ENCODE data around the gene LYRM1. TPM values are rescaled to one million over a fixed set of nuclear protein-coding genes. Genes with fewer than 3 reads are reported as not detected.

Gene LYRM1
- total and polyA plus RNA-seq, 2 of the 4 experiments (the other 2 are of a cell fraction), result 19.0 to 35.0 TPM

DNA sequence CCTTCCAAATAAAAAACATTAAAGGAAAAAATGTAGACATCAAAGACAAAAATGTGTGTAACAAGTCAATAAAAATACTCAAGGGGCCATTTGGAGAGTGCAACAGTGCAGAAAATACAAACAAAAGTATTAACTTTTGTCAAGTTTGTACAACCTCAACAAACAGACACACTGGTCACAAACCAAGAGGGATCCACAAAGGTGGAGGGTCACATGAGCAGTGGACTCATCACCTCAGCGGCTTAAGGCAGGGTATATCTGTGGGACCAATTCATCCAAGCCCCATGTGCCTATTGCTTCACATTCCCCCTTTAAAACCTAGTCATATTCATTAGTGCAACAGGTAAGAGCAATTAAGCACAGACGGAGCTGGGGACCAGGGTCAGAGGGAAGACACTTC lies 45.6 kb upstream of the LYRM1 start:
- Histone ChIP-seq H2BK15ac (ENCODE audit: low read depth, low read length) (no peak overlapping the region), H2AK9ac (replicated peaks; ENCODE audit: low read depth, low read length, poor library complexity) (no peak overlapping the region), H3K79me1 (ENCODE audit: low read depth in 1 of 2, low read length in 2 of 2) (peaks cover 22 to 55% of the 10 kb centered on the region in 2 experiments; a peak in 3 of 4 replicates), H3K27ac (ENCODE audit: insufficient read depth, low read length) (no peak overlapping the region), H3K4me2 (ENCODE audit: low read depth, low read length) (no peak overlapping the region), H3K14ac (replicated peaks; ENCODE audit: low read depth, low read length) (no peak overlapping the region), H3K23ac (ENCODE audit: low read depth, low read length) (no peak overlapping the region), H3K4me3 (ENCODE audit: insufficient read depth, low read depth, low read length) (no peak overlapping the region), H3K27me3 (ENCODE audit: control insufficient read depth, insufficient read depth, low read length) (no peaks in the 10 kb centered on the region), H2BK20ac (ENCODE audit: low read depth, low read length) (no peak overlapping the region), H3K9me3 (ENCODE audit: control insufficient read depth, insufficient read depth, low read length) (no peaks in the 10 kb centered on the region), H2AK5ac (ENCODE audit: low read depth, low read length) (no peak overlapping the region), H3K36me3 (ENCODE audit: control insufficient read depth, insufficient read depth, low read length) (peaks cover 22% of the 10 kb centered on the region), H3K56ac (ENCODE audit: extremely low read depth, insufficient read depth, low read length) (no peak overlapping the region), H3K9me1 (ENCODE audit: insufficient read depth, low read length) (peaks cover 10% of the 10 kb centered on the region), H4K20me1 (ENCODE audit: insufficient read depth, low read length) (no peaks in the 10 kb centered on the region), H2BK120ac (ENCODE audit: low read depth, low read length) (no peak overlapping the region), H3K4me1 (ENCODE audit: control insufficient read depth, insufficient read depth, low read length) (peaks cover 13% of the 10 kb centered on the region), H3K9ac (ENCODE audit: low read depth, low read length) (no peak overlapping the region), H2BK5ac (ENCODE audit: low read depth, low read length, poor library complexity, severe bottlenecking) (peak overlapping the region; percentile 15), H4K5ac (ENCODE audit: low read depth, low read length) (no peak overlapping the region), H4K91ac (ENCODE audit: insufficient read depth, low read depth, low read length) (no peak overlapping the region), H2AFZ (replicated peaks; ENCODE audit: low read length, poor library complexity) (no peak overlapping the region), H4K8ac (ENCODE audit: low read depth in 2 of 2, low read length in 2 of 2) (no peak overlapping the region), H3K18ac (ENCODE audit: low read depth, low read length) (no peak overlapping the region), H3K4ac (ENCODE audit: low read depth, low read length) (no peak overlapping the region)
- intact Hi-C loops (cut with micrococcal nuclease) (loop anchor here (5.0 kb wide), 1 partner anchor 92 kb away; no protein-coding TSS in a partner anchor), dilution Hi-C loops (cut with HindIII; ENCODE audit: low sequenced_read_pairs, unreplicated experiment) (no loop called here), in situ Hi-C loops (cut with MboI; ENCODE audit: low sequenced_read_pairs) (loop anchor here (5.0 kb wide), 3 partner anchors 232 to 442 kb away; partner anchors contain the start of gene LDAF1)
- WGBS, 2 experiments (ENCODE audit: extremely low coverage in 2 of 2, insufficient read length in 1 of 2), result no CpG with 5 or more reads among the region's 2 CpGs
- CTCF ChIA-PET, result interaction anchor here (1.0 kb wide), 1 partner anchor 102 kb away, joined by 4 read pairs; no protein-coding TSS in a partner anchor
- DNase-seq (no peak), ATAC-seq (ENCODE audit: low read depth) (no peak)
- POLR2A ChIA-PET (ENCODE audit: unreplicated experiment), result no interaction called here
- TF ChIP-seq MAFK (IDR thresholded peaks at IDR 0.05; ENCODE audit: low read depth, low read length), result no peak
- no peak for TF ChIP-seq POLR2A (IDR thresholded peaks at IDR 0.05; ENCODE audit: low read depth, low read length)
- TF ChIP-seq ELK1 (IDR thresholded peaks at IDR 0.05; ENCODE audit: borderline replicate concordance, low read depth, low read length), result no peak
- no peak for TF ChIP-seq CEBPB (IDR thresholded peaks at IDR 0.05; ENCODE audit: low read depth, low read length)
- TF ChIP-seq MXI1 (IDR thresholded peaks at IDR 0.05; ENCODE audit: borderline replicate concordance, low read depth, low read length), result no peak
- TF ChIP-seq RAD21 (IDR thresholded peaks at IDR 0.05; ENCODE audit: low read length), result no peak
- TF ChIP-seq NFE2L2 (IDR thresholded peaks at IDR 0.05; ENCODE audit: low read depth, low read length), result no peak
- TF ChIP-seq CHD1 (IDR thresholded peaks at IDR 0.05; ENCODE audit: low read depth, low read length), result no peak
- TF ChIP-seq MAZ (IDR thresholded peaks at IDR 0.05; ENCODE audit: borderline replicate concordance, low read depth, low read length), result no peak
- no peak for TF ChIP-seq USF2 (IDR thresholded peaks at IDR 0.05; ENCODE audit: low read depth, low read length)
- TF ChIP-seq RFX5 (IDR thresholded peaks at IDR 0.05; ENCODE audit: low read depth, low read length), result no peak
- TF ChIP-seq RCOR1 (IDR thresholded peaks at IDR 0.05; ENCODE audit: insufficient replicate concordance, low read length), result no peak
- TF ChIP-seq, protein P1, sequence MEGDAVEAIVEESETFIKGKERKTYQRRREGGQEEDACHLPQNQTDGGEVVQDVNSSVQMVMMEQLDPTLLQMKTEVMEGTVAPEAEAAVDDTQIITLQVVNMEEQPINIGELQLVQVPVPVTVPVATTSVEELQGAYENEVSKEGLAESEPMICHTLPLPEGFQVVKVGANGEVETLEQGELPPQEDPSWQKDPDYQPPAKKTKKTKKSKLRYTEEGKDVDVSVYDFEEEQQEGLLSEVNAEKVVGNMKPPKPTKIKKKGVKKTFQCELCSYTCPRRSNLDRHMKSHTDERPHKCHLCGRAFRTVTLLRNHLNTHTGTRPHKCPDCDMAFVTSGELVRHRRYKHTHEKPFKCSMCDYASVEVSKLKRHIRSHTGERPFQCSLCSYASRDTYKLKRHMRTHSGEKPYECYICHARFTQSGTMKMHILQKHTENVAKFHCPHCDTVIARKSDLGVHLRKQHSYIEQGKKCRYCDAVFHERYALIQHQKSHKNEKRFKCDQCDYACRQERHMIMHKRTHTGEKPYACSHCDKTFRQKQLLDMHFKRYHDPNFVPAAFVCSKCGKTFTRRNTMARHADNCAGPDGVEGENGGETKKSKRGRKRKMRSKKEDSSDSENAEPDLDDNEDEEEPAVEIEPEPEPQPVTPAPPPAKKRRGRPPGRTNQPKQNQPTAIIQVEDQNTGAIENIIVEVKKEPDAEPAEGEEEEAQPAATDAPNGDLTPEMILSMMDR (conservative IDR thresholded peaks at IDR 0.05; ENCODE audit: low read depth, low read length), result no peak
- TF ChIP-seq SMC3 (IDR thresholded peaks at IDR 0.05; ENCODE audit: low read depth, low read length), result no peak
- no peak for TF ChIP-seq BHLHE40 (IDR thresholded peaks at IDR 0.05; ENCODE audit: low read depth, low read length)
- no peak for TF ChIP-seq FOS (IDR thresholded peaks at IDR 0.05; ENCODE audit: low read depth, low read length)
- BruUV-seq (replicated peaks), result no TSS peak

Measured in IMR-90 (cell line).